NCI-H774 (cell line): Measurements from ENCODE around the gene NAA60.

Source experiments
- DNase-seq: peaks from one replicate; lab custom pipeline; 2025; lab: John Stamatoyannopoulos, UW

NAA60 gene

DNA sequence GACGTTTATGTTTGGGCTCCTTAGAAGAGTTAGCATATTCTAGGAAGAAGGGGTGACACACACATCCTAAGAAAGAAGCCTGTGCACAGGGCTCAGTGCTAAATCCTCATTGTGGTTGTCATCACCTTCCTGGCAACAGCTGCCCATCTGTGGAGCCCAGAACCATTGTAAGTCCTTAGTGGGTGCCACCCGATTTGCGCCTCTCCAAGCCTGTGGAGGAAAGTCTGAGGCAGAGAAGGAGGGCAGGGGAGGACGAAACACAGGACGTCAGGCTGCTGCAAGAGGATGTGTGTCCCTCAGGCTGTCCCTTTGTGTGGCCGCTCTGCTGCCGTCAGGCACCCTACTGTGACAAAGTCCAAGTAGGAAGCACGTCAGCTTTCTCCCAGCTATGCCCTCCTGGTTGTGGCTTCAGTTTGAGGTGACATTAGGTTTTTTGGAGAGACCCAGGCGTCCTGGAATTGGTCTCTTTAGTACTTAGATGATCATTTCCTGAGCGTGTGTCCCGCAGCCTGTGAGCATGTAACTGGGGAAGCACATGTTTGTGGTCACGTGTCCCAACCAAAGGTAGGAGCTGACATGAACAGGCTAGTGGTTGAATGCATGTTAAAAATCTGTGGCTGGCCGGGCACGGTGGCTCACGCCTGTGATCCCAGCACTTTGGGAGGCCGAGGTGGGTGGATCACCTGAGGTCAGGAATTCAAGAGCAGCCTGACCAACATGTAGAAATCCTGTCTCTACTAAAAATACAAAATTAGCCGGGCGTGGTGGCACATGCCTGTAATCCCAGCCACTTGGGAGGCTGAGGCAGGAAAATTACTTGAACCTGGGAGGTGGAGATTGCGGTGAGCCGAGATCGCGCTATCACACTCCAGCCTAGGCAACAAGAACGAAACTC is 68.1 kb downstream of the NAA60 start:
- DNase-seq, result no peak

DNA sequence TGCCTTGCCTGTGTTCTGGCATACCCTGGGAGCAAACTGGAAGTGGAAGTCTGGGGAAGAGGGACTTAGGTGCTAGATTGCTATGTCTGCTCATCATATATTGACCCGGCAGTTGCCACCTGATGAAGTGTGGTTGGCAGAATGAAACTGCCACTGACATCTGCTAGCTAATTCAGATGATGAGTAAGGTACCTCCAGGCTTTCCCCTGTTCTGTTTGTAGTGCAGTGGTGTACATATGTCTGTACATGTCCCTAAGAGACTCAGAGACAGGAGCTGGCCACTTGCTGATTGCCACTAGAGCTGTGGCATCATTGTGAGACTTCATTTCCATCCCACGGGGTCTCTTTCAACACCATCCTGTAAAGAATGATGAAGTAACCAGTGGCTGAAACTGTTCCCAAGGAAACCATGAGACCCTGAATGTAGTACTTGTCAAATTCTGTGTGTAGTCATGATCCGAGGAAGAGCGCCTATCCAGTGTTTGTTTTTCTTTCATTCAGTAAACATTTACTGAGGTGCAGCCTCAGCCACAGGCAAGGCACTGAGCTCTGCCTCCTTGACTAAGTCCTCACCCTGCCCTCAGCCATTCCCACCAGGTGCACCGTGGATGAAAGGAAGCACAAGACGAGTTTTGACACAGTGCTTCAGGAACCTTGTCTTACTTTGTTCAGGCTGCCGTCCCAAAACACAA is 70.6 kb downstream of the NAA60 start:
- DNase-seq, result no peak

GRCh38 chr16:3514621-3515020 is 71.1 kb downstream of the NAA60 start:
- DNase-seq, result no peak

DNA sequence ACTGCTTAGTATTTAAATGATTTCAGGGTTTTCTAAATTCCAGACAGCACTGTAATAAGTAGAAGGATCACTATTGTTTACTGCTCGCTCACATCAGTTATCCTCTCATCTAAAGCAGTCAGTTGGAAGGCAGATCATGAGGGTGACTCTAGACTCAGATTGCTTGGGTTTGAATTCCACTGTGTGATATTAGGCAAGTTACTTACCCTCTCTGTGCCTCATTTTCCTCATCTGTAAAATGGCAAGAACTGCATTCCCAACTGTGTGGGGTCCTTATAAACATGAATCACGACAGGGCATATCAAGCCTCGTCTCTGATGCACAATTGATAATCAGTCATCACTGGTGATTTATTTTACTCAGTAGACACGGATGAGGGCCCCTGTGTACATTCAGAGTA is 72.4 kb downstream of the NAA60 start:
- no peak for DNase-seq

- DNase-seq, result no peak
Observed at GRCh38 chr16:3518292-3518985, 75.0 kb downstream of the NAA60 start.

- DNase-seq, result no peak
Observed at GRCh38 chr16:3518986-3519348, 75.5 kb downstream of the NAA60 start.

- DNase-seq, result no peak
Observed at GRCh38 chr16:3519581-3519980, 76.1 kb downstream of the NAA60 start.

- DNase-seq, result no peak
Observed at GRCh38 chr16:3520413-3520812, 76.9 kb downstream of the NAA60 start.

GRCh38 chr16:3520841-3521240 is 77.4 kb downstream of the NAA60 start:
- no peak for DNase-seq

- DNase-seq, result no peak
Observed at GRCh38 chr16:3523281-3523680, 79.8 kb downstream of the NAA60 start.

DNA sequence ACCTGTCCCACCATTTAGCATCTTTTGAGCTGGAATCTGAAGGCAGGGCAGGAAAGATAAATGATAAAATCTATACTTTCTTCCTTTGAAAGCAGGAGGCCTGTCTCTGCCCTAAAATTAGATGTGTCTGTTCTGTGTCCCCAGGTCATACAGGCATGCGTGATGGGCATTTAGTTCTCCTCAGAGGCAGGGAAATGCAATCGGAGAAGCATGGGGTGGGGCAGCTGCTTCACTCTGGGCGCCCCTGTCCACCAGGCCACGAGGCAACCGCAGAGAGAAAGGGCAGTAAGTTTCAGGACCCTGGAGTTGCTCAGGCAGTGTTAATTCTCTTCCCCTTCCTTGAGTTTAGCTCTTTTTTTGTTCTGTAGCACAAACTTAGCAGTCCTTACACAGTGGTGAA is 82.5 kb downstream of the NAA60 start:
- DNase-seq, result no peak

DNA sequence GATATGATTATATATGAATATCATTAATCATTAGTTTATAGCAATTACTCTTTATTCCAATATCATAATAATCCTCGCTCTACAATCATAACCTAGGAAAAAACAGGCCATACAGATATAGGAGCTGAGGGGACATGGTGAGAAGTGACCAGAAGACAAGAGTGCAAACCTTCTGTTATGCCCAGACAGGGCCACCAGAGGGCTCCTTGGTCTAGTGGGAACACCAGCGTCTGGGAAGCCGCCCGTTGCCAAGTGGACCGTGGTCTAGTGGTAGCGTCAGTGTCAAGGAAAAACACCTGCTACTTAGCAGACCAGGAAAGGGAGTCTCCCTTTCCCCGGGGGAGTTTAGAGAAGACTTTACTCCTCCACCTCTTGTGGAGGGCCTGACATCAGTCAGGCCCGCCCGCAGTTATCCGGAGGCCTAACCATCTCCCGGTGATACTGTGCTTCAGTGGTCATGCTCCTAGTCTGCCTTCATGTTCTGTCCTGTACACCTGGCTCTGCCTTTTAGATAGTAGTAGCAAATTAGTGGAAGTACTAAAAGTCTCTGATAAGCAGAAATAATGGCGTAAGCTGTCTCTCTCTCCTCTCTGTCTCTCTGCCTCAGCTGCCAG is 83.8 kb downstream of the NAA60 start:
- DNase-seq, result peak; percentile 42

- no peak for DNase-seq
Observed at GRCh38 chr16:3528406-3528805, 84.9 kb downstream of the NAA60 start.

GRCh38 chr16:3529175-3529574 is 85.7 kb downstream of the NAA60 start:
- no peak for DNase-seq

- no peak for DNase-seq
Observed at GRCh38 chr16:3530371-3530914, 87.0 kb downstream of the NAA60 start.

GRCh38 chr16:3532741-3533140 is 89.3 kb downstream of the NAA60 start:
- DNase-seq, result no peak

- no peak for DNase-seq
Observed at GRCh38 chr16:3534126-3534525, 90.6 kb downstream of the NAA60 start.

- no peak for DNase-seq
Observed at GRCh38 chr16:3536271-3536731, 92.8 kb downstream of the NAA60 start.
